ENCODE results near the gene TMEM253.

Gene TMEM253

GRCh38 chr14:21071225-21072030 is 29.4 kb upstream of the TMEM253 start:
- TF ChIP-seq CTCF (IDR thresholded peaks at IDR 0.05; ENCODE audit: low read depth, low read length, missing control alignments) = no peak
- peak; percentile 76 for DNase-seq (ENCODE audit: extremely low read depth, low read depth)
- H3K4me3 ChIP-seq (replicated peaks; ENCODE audit: low read depth, low read length) = peak overlapping the region; percentile 83

- DNase-seq (ENCODE audit: extremely low read depth, low read depth) = no peak
- no peak for TF ChIP-seq CTCF (IDR thresholded peaks at IDR 0.05; ENCODE audit: low read depth, low read length, missing control alignments)
- peak overlapping the region; percentile 83 for H3K4me3 ChIP-seq (replicated peaks; ENCODE audit: low read depth, low read length)
These were observed 28.8 kb upstream of the TMEM253 start for GRCh38 chr14:21072031-21072473.

GRCh38 chr14:21072781-21073339 is 28.0 kb upstream of the TMEM253 start:
- DNase-seq (ENCODE audit: extremely low read depth, low read depth) = no peak
- no peak for TF ChIP-seq CTCF (IDR thresholded peaks at IDR 0.05; ENCODE audit: low read depth, low read length, missing control alignments)

GRCh38 chr14:21073921-21074320 is 26.9 kb upstream of the TMEM253 start:
- no peak for TF ChIP-seq CTCF (IDR thresholded peaks at IDR 0.05; ENCODE audit: low read depth, low read length, missing control alignments)
- no peak for DNase-seq (ENCODE audit: extremely low read depth, low read depth)
- no peak overlapping the region for H3K4me3 ChIP-seq (replicated peaks; ENCODE audit: low read depth, low read length)

More at GRCh38 chr14:21072781-21073339, 28.0 kb upstream of the TMEM253 start:
- H3K4me3 ChIP-seq (replicated peaks; ENCODE audit: low read depth, low read length) = no peak overlapping the region

GRCh38 chr14:21074398-21075272 is 26.2 kb upstream of the TMEM253 start:
- no peak overlapping the region for H3K4me3 ChIP-seq (replicated peaks; ENCODE audit: low read depth, low read length)
- no peak for DNase-seq (ENCODE audit: extremely low read depth, low read depth)
- no peak for TF ChIP-seq CTCF (IDR thresholded peaks at IDR 0.05; ENCODE audit: low read depth, low read length, missing control alignments)

- TF ChIP-seq CTCF (IDR thresholded peaks at IDR 0.05; ENCODE audit: low read depth, low read length, missing control alignments) = no peak
- DNase-seq (ENCODE audit: extremely low read depth, low read depth) = no peak
- H3K4me3 ChIP-seq (replicated peaks; ENCODE audit: low read depth, low read length) = no peak overlapping the region
These were observed 25.0 kb upstream of the TMEM253 start for GRCh38 chr14:21075719-21076437.

Data from HFF-Myc (cell line).